GM19351 (cell line): ENCODE data around the gene SLC7A6.
A peak's percentile ranks its signal among the peaks of the same experiment; 100 is the strongest.
"Not testable (repeated sequence)": the region's sequence is repeated elsewhere in the genome, so short reads cannot be mapped to it uniquely, and the experiment has no call there.

ENCODE experiments used
- ATAC-seq: cut with Tn5 transposase; IDR thresholded peaks from one replicate; pipeline ENCODE4 v1.9.1; 2021; ENCODE audit warnings: mild to moderate bottlenecking, moderate library complexity; ENCODE audit not compliant: unreplicated experiment

The SLC7A6 gene

DNA sequence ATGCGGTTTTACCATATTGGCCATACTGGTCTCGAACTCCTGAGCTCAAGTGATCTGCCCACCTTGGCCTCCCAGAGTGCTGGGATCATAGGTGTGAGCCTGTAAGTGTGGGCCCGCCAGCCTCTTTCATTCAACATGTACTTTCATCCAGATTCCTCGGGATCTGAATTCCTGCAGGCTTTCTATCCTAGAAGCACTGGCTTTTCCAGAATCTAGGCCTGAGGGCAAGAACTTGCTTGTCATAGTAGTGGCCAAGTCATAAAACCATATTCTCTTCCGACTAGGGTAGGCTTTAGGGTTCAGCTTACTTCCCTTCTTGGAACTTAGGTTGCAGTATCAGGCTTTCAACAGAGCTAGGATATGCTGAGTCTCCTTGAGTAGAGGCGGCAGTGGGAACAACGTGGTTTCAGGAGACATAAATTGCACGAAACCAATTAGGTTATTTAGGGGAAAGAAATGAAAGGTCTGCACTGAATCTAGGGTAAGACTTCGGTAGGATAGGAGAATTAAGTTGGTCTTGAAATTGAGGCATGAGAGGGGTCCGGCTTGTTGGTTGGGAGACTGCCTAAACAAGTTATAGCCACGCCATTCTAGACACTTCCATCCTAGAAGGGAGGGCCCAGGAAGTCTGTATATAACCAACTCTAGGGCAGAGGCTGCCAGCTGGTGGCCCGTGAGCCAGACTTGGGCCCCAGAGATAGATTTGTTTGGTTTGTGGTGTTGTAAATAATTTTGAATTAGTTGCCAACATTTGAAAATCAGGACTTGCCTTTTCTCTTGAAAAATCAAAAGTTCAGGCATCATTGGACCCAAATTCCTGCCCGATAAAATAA lies 15.6 kb downstream of the SLC7A6 start:
- no peak for ATAC-seq

DNA sequence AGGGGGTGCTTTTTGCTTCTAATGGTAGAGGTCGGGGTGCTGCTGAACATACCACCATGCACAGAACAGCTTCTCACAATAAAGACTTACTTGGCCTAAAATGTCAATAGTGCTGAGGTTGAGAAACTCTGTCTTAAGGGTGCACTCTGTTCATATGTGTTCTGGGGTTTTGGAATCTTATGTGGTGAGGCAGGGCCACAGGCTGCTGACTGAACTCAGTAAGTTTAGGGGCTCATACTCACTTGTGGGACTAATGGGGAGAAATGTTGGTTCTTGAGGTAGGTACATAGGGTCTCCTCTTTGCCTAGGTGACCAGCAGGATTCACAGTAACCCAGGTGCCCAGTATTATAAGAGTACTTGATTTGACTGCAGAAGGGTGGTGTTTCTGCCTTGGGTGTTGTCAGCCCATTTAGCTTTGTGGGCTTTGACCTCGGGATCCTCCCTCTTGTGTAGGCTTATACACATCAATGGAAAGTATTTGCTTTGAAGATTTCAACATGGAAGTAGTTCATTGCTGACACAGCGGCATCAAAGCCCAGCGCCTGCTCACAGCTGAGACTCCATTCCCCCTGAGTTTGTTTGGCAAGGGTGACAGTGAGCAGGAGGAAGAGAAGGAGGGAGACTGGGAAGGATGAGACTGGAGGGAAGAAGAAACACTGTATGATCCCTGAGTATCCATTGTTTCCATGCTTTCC lies 17.2 kb downstream of the SLC7A6 start:
- ATAC-seq, result no peak

DNA sequence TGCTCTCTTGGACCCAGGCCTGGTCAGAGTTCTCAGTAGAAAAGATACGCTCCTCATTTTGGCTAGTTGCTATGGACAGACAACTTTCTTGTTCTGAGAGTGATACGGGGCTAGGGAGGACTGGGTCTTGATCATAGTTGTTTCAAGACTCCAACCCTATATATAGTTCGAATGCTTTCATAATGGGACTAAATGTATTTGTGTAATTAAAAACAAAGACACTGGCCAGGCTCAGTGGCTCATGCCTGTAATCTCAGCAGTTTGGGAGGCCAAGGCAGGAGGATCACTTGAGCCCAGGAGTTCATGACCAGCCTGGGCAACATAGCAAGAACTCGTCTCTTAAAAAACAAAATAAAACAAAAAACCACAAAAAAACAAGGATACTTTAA lies 17.7 kb downstream of the SLC7A6 start:
- no peak for ATAC-seq

DNA sequence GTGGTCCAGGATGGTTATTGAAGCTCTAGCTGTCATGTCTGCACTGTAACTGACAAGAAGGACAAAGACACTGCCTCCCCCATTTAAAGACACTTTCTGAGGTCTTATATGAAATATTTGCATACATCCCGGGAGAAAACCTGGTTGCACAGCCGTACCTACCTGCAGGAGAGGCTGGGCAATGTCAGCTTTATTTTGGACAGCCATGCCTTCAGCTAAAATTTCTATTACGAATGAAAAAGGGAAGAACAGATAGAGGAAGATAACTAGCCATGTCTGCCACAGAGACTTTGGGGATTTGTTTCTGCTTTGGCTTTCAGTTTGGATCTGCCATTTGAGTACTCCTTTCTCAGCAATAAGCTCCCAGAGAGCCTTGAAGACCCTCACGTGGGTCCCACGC lies 19.0 kb downstream of the SLC7A6 start:
- ATAC-seq, result no peak

DNA sequence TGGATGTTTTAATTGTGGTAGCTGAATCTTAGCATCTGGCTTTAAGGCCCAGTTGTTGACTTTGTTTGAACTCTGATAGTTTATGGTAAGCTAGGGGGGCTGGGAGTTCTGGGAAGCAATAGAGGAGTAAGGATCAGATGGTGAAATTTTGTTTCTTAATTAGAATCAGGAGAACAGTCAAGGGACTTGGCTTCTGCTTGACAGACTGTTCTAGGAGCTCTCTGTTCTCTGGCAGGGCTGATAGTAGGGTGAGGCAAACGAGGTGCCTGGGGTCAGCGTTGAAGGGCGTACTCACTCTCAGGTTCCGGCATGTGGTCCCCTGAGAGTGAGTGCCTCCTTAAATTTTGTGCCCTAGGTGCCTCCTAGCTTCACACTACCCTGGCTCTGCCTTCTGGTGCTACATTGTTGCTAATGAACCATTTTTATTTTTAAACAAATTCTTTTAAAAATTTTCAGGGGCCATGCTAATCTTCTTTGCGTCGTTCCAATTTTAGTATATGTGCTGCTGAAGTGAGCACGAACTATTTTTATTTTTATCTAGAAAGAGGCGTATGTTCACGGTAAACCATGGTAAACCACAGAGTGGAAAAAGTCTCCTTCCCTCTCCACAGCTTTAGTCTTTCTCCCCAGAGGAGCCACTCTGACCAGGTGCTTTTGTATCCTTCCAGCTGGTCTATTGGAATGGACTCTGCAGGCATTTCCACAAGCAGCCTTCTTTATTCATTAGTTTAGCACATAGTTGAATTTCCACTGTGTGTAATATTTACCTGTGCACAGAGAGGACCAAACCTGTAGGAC lies 19.7 kb downstream of the SLC7A6 start:
- peak; percentile 41 for ATAC-seq

DNA sequence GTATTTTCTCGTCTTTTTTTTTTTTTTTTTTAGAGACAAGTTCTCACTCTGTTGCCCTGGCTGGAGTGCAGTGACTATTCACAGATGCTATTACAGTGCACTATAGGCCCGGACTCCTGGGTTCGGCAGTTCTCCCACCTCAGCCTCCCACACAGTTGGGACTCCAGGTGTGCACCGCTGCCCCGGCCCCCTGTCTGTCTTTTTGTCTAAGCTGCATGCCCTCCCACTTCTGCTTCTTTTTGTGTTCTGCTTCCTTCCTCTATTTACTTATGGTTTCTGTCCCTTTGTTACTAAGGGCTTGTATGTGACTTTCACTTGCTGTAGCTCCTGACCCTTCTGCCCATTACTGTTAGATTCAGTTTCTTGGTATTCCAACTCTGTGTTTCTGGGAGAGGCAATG lies 20.5 kb downstream of the SLC7A6 start:
- ATAC-seq, result peak; percentile 59

DNA sequence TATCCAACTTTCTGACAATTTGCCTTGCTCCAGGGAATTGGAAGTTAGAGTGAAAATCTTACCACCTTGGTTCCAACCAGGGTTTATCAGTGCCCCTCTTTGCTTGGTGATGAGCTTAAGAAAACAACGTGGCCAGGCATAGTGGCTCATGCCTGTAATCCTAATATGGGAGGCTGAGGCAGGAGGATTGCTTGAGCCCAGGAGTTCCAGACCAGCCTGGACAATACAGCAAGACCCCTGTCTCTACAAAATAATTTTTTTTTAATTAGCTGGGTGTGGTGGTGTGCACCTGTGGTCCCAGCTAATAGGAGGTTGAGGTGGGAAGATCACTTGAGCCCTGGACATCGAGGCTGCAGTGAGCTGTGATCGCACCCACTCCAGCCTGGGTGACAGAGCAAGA lies 21.4 kb downstream of the SLC7A6 start:
- no peak for ATAC-seq

DNA sequence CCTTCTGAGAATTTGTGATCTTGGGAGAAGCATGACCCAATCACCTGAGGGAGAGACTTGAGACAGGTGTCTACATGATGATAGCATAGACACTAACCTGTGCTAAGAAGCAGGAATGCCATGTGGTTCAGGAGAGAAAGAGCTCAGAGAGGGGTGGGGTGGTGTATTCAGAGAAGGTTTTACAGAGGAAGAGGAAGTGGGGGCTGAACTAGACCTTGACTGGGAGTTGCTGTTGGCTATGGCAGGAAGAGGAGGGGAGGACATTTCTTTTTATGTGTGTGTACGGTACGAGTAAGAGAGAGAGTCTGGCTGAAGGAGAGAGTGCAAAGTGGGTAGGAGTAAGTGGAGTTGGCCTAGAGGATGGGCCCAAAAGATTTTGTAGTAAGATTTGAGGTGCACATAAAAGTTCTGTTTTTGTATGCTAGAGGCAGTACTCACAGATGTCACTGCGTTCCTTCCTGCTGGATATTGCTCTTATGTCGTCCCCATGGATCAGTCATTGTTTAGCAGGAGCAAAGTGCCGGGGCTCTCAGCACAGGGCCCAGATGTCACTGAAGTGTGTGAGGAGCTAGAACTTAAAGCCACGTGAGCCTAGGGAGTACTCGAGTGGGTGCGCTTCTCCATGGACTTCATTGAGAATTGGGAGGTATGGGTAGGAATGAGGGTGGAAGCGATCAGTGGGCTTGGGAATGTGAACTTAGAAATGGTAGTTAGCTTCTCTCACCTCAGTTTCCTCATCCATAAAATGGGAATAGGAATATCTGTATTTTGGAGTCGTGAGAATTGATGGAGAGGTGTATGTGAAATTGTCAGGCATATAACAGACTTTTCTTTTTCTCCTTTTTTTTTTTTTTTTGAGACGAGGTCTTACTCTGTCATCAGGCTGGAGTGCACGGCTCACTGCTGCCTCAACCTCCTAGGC lies 22.1 kb downstream of the SLC7A6 start:
- ATAC-seq, result no peak

DNA sequence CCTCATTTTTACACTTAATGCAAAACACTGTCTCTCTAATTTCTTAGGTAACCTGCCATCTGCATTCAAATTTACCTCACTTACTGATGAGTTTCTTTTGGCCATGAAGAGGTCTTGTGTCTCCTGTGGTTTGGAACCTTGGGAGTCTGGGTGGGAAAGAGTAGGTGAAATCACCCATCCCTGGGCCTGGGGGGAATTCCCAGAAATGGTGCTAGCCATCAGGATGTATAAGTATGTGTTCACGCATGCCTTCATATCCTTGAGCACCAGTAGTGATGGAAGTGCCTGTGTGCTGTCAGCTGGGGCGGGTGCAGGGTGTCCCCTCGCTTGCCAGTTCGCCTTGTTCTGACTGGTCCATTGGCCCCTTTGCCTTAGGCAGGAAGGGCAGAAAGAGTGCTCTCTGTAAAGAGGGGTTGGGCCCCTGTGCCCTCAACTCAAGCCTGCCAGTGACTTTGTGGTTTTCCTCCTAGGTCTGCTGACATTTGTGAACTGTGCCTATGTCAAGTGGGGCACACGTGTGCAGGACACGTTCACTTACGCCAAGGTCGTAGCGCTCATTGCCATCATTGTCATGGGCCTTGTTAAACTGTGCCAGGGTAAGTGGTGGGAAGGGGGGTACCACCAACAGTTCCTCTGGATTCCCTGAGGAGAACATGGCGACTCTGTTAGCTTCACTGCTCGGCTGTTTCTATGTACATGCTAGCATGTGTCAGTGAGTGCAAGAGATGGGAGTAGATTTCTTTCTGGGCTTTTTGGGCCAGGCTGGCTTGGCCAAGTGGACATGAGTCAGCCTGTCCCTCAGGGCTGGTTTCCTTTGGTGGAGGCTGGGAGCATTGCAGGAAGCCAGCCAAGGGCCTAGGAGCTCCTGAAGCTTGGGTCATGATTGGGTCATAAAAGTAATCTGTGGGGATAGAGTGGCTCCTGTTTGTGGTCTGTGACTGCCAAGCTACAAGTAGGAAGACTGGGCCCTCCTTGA lies 23.2 kb downstream of the SLC7A6 start:
- no peak for ATAC-seq

DNA sequence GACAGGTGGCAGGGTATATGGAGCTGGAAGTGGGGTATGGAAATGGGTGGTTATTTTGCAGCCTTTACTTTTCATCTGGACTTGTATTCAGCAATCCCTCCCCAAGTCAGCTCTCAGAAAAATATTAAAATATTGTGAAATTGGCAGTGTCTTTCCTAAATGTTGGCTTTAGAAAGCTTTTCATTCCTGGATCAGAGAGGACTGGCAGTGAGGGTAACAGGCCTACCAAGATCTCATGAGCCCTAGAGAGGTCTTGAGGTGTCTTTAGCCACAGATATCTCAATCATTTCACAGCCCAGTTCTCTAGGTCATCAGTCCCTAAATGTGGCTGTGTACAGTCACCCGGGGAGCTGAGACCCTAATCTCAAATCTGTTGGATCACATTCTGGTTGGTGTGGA lies 23.9 kb downstream of the SLC7A6 start:
- ATAC-seq, result no peak

DNA sequence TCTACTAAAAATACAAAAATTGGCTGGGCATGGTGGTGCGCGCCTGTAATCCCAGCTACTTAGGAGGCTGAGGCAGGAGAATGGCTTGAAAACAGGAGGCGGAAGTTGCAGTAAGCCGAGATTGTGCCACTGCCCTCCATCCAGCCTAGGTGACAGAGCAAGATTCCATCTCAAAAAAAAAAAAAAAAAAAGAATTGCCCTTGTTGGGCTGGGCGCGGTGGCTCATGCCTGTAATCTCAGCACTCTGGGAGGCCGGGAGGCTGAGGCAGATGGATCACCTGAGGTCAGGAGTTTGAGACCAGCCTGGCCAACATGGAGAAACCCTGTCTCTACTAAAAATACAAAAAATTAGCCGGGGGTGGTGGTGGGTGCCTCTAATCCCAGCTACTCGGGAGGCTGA lies 24.5 kb downstream of the SLC7A6 start:
- not testable (repeated sequence) for ATAC-seq

DNA sequence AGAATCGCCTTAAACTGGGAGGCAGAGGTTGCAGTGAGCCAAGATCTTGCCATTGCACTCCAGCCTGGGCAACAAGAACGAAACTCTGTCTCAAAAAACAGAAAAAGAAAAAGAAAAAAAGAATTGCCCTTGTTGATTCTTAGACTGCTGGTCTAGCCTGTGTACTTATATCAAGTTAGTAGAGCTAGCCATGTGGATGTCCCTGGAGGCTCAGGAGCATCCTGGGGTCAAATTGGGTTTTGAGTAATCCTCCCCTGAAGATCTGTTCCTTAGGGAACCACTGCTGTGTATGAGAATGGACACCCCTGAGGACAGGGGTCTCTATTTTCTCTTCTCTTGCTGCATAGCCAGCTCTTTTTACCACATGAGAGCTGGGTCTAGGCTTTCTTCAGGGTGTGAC lies 24.9 kb downstream of the SLC7A6 start:
- no peak for ATAC-seq

DNA sequence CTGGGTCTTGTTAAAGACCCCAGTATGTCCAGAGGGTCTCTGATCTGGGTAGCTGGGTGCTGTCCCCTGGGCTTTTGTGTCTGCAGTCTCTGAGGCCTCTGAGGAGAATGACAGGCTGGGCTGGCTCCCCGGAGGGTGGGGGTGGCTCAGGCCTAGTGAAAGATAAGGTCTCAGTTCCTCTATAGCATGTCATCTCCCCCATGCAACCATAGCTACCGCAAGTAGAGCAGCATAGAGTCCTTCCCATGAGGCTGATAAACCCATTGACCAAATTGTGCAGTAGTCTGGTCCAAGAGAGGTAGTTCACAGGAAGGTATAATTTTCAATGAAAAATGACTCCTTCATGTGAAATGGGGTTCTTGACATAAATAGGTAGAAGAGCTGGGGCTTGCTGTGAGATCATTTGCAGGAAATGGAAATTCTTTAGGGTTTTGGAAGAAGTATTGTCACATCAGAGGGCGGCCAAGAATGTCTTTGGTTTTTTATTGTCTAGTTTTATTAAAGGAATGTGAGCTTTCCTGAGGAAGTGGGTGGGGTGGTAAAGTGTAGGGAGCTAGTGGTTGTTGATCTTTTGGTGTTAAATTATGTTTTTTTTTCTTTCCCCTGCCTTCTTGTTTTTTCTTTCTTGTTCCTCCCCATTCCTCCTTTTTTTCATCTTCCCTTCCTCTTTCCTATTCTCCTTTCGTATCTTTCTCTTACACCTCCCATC lies 25.4 kb downstream of the SLC7A6 start:
- ATAC-seq, result peak; percentile 89

DNA sequence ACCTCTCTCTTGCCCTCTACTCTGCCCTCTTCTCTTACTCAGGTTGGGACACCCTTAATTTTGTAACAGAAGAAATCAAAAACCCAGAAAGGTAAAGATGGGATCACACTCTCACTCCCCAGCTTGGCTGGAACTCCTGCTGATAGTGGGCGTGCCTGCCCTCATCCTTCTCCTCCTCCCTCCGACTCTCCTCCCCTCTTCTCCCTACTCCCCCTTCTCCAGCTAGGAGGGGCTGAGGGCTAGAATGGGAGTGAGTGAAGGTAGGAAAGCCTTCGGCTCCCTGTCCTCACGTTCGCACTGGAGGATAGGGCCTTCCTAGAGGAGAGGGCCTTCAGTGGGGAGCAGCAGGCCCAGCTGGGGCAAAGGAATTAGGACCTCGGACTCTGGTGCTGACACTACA lies 26.1 kb downstream of the SLC7A6 start:
- no peak for ATAC-seq

DNA sequence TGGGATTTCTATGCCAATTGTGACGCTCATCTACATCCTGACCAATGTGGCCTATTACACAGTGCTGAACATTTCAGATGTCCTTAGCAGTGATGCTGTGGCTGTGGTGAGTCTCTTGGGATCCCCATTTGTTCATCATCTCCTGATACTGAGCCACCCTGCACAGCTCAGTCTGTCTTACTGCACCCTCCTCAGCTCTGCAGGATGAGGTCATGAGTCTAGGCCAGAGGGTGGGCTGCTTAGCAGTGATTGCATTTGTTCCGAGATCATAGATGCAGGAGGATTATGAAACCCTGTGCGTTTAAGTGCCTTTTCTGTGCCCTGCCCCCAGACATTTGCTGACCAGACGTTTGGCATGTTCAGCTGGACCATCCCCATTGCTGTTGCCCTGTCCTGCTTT lies 26.9 kb downstream of the SLC7A6 start:
- ATAC-seq, result no peak

DNA sequence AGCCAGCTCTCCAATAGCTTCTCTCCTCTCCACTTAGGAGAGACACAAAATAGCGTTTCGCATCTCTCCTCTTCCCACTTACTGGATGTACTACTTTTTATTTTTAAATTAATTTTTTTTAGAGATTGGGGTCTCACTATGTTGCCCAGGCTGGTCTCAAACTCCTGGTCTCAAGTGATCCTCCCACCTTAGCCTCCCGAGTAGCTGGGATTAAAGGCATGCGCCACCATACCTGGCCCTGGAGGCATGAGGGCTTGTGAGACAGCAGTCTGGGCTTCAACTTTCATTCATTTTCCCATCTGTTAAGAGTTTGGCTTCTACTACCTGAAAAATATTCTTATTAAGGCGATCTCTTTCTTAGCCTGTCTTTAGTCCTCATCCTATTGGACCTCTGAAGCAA lies 28.1 kb downstream of the SLC7A6 start:
- no peak for ATAC-seq

DNA sequence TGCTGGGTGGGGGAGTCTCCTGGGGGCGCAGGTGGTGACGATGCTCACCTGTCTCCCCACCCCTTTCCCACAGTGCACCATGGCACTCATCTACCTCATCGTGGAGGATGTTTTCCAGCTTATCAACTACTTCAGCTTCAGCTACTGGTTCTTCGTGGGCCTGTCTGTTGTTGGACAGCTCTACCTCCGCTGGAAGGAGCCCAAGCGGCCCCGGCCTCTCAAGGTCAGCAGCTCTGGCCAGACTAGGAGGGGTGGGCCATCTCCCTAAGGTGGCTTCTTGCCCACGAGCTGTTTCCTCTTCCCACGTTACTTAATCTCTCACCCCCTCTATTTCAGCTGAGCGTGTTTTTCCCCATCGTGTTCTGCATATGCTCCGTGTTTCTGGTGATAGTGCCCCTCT lies 32.0 kb downstream of the SLC7A6 start:
- no peak for ATAC-seq

DNA sequence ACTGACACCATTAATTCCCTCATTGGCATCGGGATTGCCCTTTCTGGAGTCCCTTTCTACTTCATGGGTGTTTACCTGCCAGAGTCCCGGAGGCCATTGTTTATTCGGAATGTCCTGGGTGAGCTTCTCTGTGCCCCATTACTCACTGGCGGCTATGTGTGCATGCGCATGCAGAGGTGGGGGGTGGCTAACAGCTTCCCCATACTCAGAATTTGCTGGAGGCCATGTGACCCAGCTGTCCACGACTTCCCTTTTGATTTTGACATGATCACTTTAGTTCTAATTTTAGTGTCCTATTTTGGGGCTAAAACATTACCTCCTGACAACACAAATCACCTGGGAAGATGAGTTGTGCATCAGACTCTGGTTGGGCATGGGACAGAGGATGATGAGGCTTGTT lies 32.4 kb downstream of the SLC7A6 start:
- ATAC-seq, result no peak

DNA sequence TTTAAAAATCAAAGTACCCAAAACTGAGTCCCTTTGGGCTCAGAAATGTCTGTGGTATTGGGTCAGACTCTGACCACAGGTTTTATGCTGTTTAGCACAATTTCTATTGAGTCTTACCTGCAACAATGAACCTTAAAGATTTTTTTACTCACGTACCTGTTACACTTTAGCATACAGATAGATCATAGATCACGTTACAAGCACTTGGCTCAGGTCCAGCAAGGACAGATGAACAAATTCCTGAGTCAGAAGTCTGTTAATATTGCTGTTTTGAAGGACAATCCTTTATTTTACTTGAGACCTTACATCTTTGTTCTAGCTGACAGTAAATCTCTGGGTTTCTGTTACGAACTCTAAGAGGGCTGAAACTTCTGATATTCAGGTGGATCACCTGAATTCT lies 33.6 kb downstream of the SLC7A6 start:
- no peak for ATAC-seq
